Liver (tissue), 3 donors: ENCODE results near the gene ACTR6.

ENCODE experiments used
- HNF4G ChIP-seq: IDR thresholded peaks from 2 replicates; pipeline ENCODE4 v1.6.1; 2016; ENCODE audit warnings: antibody characterized with exemption
- JUND ChIP-seq, 2 donors: IDR thresholded peaks; 2 replicates each; pipeline ENCODE4 v1.6.1; 2016; ENCODE audit warnings: antibody characterized with exemption in 2 of 2
- YY1 ChIP-seq: IDR thresholded peaks from 2 replicates; pipeline ENCODE4 v1.6.1; 2016; ENCODE audit warnings: antibody characterized with exemption, mild to moderate bottlenecking
- TF ChIP-seq, protein P1 (sequence below): fragments of 150-350 bp; IDR thresholded peaks from 2 replicates; pipeline ENCODE4 v1.5.1; 2017; ENCODE audit warnings: improper control_type of control experiment, low read depth, low read length; ENCODE audit not compliant: missing input control
- TF ChIP-seq, protein P2 (sequence below): IDR thresholded peaks from 2 replicates; pipeline ENCODE4 v1.6.1; 2016; ENCODE audit warnings: antibody characterized with exemption, mild to moderate bottlenecking
- donor health status: healthy.
- donor health status: healthy.

DNA sequence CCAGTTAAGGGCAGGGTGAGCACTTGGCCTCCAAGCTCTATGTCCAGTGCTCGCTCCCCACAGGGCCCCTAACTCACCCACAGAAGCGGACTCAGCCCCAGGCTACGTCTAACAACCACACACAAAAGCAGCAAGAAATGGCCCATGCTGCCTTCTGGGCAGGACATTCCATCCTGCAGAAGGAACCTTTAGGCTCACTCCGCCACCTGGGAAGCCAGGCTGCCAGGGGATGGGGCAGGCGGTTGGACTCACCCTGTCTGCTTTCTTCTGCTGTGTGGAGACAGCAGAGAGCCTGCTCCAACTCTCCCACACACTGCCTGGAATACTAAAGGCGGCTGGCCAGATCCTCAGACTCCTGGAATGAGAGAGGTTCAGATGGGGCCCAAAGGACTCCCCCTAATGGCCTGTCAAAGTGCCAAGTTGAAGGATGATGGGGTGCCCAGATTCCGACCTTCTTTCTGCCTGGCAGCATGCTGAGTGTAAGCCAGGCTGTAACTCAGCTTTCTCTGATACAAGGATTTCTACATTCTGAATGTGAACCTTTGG is 30.2 kb upstream of the ACTR6 start:
- TF ChIP-seq YY1 (no peak), JUND (IDR thresholded peaks at IDR 0.05) (no peak), HNF4G (no peak)
- TF ChIP-seq, protein P1, sequence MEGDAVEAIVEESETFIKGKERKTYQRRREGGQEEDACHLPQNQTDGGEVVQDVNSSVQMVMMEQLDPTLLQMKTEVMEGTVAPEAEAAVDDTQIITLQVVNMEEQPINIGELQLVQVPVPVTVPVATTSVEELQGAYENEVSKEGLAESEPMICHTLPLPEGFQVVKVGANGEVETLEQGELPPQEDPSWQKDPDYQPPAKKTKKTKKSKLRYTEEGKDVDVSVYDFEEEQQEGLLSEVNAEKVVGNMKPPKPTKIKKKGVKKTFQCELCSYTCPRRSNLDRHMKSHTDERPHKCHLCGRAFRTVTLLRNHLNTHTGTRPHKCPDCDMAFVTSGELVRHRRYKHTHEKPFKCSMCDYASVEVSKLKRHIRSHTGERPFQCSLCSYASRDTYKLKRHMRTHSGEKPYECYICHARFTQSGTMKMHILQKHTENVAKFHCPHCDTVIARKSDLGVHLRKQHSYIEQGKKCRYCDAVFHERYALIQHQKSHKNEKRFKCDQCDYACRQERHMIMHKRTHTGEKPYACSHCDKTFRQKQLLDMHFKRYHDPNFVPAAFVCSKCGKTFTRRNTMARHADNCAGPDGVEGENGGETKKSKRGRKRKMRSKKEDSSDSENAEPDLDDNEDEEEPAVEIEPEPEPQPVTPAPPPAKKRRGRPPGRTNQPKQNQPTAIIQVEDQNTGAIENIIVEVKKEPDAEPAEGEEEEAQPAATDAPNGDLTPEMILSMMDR: no peak
- TF ChIP-seq, protein P2, sequence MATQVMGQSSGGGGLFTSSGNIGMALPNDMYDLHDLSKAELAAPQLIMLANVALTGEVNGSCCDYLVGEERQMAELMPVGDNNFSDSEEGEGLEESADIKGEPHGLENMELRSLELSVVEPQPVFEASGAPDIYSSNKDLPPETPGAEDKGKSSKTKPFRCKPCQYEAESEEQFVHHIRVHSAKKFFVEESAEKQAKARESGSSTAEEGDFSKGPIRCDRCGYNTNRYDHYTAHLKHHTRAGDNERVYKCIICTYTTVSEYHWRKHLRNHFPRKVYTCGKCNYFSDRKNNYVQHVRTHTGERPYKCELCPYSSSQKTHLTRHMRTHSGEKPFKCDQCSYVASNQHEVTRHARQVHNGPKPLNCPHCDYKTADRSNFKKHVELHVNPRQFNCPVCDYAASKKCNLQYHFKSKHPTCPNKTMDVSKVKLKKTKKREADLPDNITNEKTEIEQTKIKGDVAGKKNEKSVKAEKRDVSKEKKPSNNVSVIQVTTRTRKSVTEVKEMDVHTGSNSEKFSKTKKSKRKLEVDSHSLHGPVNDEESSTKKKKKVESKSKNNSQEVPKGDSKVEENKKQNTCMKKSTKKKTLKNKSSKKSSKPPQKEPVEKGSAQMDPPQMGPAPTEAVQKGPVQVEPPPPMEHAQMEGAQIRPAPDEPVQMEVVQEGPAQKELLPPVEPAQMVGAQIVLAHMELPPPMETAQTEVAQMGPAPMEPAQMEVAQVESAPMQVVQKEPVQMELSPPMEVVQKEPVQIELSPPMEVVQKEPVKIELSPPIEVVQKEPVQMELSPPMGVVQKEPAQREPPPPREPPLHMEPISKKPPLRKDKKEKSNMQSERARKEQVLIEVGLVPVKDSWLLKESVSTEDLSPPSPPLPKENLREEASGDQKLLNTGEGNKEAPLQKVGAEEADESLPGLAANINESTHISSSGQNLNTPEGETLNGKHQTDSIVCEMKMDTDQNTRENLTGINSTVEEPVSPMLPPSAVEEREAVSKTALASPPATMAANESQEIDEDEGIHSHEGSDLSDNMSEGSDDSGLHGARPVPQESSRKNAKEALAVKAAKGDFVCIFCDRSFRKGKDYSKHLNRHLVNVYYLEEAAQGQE: no peak
